Measurements from ENCODE around the gene ALX3.

DNA sequence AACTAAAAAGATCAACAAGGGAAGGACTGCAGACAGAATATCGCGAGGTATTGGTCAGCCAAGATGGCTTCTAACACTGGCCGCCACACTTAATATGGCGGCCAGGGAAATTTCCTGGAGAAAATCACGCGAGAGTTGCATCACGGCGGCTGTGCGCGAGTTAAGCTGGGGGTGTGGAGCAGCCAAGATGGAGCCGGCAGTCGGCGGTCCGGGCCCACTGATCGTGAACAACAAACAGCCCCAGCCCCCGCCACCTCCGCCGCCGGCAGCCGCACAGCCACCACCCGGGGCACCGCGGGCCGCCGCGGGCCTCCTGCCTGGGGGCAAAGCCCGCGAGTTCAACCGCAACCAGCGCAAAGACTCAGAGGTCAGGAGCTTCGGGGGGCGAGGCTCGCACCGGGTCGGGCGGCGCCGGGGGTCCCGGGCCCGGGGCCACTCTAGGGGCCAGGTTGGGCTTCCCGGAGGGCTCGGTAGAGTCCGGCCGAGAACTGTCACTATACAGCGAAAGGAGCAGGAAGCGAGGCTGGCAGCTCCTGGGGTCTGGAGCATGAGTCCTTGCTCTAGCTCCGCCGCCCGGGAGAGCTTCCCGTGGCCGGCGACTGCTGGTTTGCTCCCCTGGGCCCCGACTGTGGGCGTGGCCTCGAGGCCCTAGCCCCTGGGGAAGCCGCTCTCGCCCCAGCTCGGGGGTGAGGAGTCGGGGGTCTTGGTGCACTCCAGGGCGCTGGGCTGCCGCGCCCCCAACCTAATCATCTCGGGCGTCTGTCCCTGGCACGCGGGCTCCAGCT is 35.8 kb downstream of the ALX3 start, which contains the start of gene STRIP1:
- TF ChIP-seq CTCF (conservative IDR thresholded peaks at IDR 0.05; ENCODE audit: low read length) = no peak
- TF ChIP-seq EZH2phosphoT487 (IDR thresholded peaks at IDR 0.05; ENCODE audit: borderline replicate concordance, low read depth, low read length) = no peak

All from OCI-LY7 (cell line).